ENCODE data around the gene DDX3X.

DDX3X gene

GRCh38 chrX:41373989-41374606 lies 40.1 kb downstream of the DDX3X start:
- H3K4me1 ChIP-seq (ENCODE audit: insufficient read depth, low read length, poor library complexity, severe bottlenecking) = no peaks in the 10 kb centered on the region
- H3K36me3 ChIP-seq (ENCODE audit: insufficient read depth, low read length) = no peaks in the 10 kb centered on the region
- TF ChIP-seq, protein P1, sequence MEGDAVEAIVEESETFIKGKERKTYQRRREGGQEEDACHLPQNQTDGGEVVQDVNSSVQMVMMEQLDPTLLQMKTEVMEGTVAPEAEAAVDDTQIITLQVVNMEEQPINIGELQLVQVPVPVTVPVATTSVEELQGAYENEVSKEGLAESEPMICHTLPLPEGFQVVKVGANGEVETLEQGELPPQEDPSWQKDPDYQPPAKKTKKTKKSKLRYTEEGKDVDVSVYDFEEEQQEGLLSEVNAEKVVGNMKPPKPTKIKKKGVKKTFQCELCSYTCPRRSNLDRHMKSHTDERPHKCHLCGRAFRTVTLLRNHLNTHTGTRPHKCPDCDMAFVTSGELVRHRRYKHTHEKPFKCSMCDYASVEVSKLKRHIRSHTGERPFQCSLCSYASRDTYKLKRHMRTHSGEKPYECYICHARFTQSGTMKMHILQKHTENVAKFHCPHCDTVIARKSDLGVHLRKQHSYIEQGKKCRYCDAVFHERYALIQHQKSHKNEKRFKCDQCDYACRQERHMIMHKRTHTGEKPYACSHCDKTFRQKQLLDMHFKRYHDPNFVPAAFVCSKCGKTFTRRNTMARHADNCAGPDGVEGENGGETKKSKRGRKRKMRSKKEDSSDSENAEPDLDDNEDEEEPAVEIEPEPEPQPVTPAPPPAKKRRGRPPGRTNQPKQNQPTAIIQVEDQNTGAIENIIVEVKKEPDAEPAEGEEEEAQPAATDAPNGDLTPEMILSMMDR (conservative IDR thresholded peaks at IDR 0.05; ENCODE audit: low read length) = no peak
- TF ChIP-seq EZH2phosphoT487 (IDR thresholded peaks at IDR 0.05; ENCODE audit: borderline replicate concordance) = no peak
- H3F3A ChIP-seq (ENCODE audit: low read depth) = no peaks in the 10 kb centered on the region
- no peaks in the 10 kb centered on the region for H3K27me3 ChIP-seq (ENCODE audit: insufficient read depth, low read length, poor library complexity, severe bottlenecking)
- H3K79me2 ChIP-seq (ENCODE audit: insufficient read depth, low read length) = no peaks in the 10 kb centered on the region
- no peak overlapping the region for H3K4me3 ChIP-seq (ENCODE audit: low read length, poor library complexity, severe bottlenecking)
- no peaks in the 10 kb centered on the region for H3K9me3 ChIP-seq (ENCODE audit: insufficient read depth, low read depth, low read length)
- H2AFZ ChIP-seq (ENCODE audit: low read length) = no peak overlapping the region
- H4K20me1 ChIP-seq (ENCODE audit: insufficient read depth, low read length, poor library complexity, severe bottlenecking) = no peaks in the 10 kb centered on the region
- no peaks in the 10 kb centered on the region for H3K9me2 ChIP-seq (replicated peaks; ENCODE audit: low read depth, low read length)
- no peak overlapping the region for H3K9ac ChIP-seq (ENCODE audit: low read depth, low read length, poor library complexity, severe bottlenecking)
- no peak overlapping the region for H3K4me2 ChIP-seq (ENCODE audit: low read depth, low read length, poor library complexity, severe bottlenecking)

GRCh38 chrX:41377624-41378023 lies 43.7 kb downstream of the DDX3X start:
- no peak overlapping the region for H2AFZ ChIP-seq (ENCODE audit: low read length)
- no peaks in the 10 kb centered on the region for H4K20me1 ChIP-seq (ENCODE audit: insufficient read depth, low read length, poor library complexity, severe bottlenecking)
- no peak overlapping the region for H3K9ac ChIP-seq (ENCODE audit: low read depth, low read length, poor library complexity, severe bottlenecking)
- no peaks in the 10 kb centered on the region for H3K27me3 ChIP-seq (ENCODE audit: insufficient read depth, low read length, poor library complexity, severe bottlenecking)
- no peak for TF ChIP-seq EZH2phosphoT487 (IDR thresholded peaks at IDR 0.05; ENCODE audit: borderline replicate concordance)
- TF ChIP-seq, protein P1 (conservative IDR thresholded peaks at IDR 0.05; ENCODE audit: low read length) = no peak
- no peaks in the 10 kb centered on the region for H3F3A ChIP-seq (ENCODE audit: low read depth)
- H3K9me3 ChIP-seq (ENCODE audit: insufficient read depth, low read depth, low read length) = no peaks in the 10 kb centered on the region
- H3K36me3 ChIP-seq (ENCODE audit: insufficient read depth, low read length) = no peaks in the 10 kb centered on the region
- H3K4me2 ChIP-seq (ENCODE audit: low read depth, low read length, poor library complexity, severe bottlenecking) = no peak overlapping the region
- no peak overlapping the region for H3K4me3 ChIP-seq (ENCODE audit: low read length, poor library complexity, severe bottlenecking)
- H3K9me2 ChIP-seq (replicated peaks; ENCODE audit: low read depth, low read length) = no peaks in the 10 kb centered on the region
- H3K4me1 ChIP-seq (ENCODE audit: insufficient read depth, low read length, poor library complexity, severe bottlenecking) = no peaks in the 10 kb centered on the region
- no peaks in the 10 kb centered on the region for H3K79me2 ChIP-seq (ENCODE audit: insufficient read depth, low read length)

DNA sequence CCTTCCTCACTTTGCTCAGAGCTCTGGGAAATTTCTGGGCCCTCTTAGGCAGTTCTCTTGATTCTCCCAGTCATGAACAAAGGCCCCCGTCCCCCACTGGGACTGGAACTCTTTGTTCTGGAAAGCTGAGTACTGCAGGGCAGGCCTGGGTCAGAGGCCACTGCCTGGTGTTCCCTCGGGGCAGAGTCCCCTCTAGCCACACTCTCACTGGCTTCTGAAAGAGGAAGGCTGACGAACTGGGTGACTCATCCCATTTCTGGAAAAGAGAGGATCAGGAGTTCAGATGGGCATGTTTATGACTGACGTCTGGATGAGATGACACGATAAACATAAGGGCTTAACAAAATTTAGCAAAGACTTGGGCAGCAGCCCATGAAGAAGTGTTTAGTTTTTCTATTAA lies 47.7 kb downstream of the DDX3X start:
- no peaks in the 10 kb centered on the region for H3K27me3 ChIP-seq (ENCODE audit: insufficient read depth, low read length, poor library complexity, severe bottlenecking)
- no peak overlapping the region for H3K4me3 ChIP-seq (ENCODE audit: low read length, poor library complexity, severe bottlenecking)
- H3K9me3 ChIP-seq (ENCODE audit: insufficient read depth, low read depth, low read length) = no peaks in the 10 kb centered on the region
- no peaks in the 10 kb centered on the region for H3K79me2 ChIP-seq (ENCODE audit: insufficient read depth, low read length)
- TF ChIP-seq, protein P1 (conservative IDR thresholded peaks at IDR 0.05; ENCODE audit: low read length) = no peak
- TF ChIP-seq EZH2phosphoT487 (IDR thresholded peaks at IDR 0.05; ENCODE audit: borderline replicate concordance) = no peak
- H3K9ac ChIP-seq (ENCODE audit: low read depth, low read length, poor library complexity, severe bottlenecking) = no peak overlapping the region
- H3K4me2 ChIP-seq (ENCODE audit: low read depth, low read length, poor library complexity, severe bottlenecking) = no peak overlapping the region
- no peaks in the 10 kb centered on the region for H3K4me1 ChIP-seq (ENCODE audit: insufficient read depth, low read length, poor library complexity, severe bottlenecking)
- no peak overlapping the region for H2AFZ ChIP-seq (ENCODE audit: low read length)
- no peaks in the 10 kb centered on the region for H3K9me2 ChIP-seq (replicated peaks; ENCODE audit: low read depth, low read length)
- no peaks in the 10 kb centered on the region for H4K20me1 ChIP-seq (ENCODE audit: insufficient read depth, low read length, poor library complexity, severe bottlenecking)
- no peaks in the 10 kb centered on the region for H3K36me3 ChIP-seq (ENCODE audit: insufficient read depth, low read length)
- H3F3A ChIP-seq (ENCODE audit: low read depth) = no peaks in the 10 kb centered on the region
